Measurements from ENCODE around the gene KLK14. TPM values are rescaled to one million over a fixed set of nuclear protein-coding genes. Genes with fewer than 3 reads are reported as not detected.

The KLK14 gene
- total and polyA plus RNA-seq, 2 experiments from 2014 or later, result not detected

GRCh38 chr19:51121257-51121656 is 38.6 kb upstream of the KLK14 start:
- TF ChIP-seq EZH2phosphoT487 (IDR thresholded peaks at IDR 0.05; ENCODE audit: insufficient read depth, low read depth) (no peak), EZH2 (IDR thresholded peaks at IDR 0.05; ENCODE audit: insufficient read depth, poor library complexity, severe bottlenecking) (no peak)
- no peak overlapping the region for H3K9ac ChIP-seq
- peaks cover 9% of the 10 kb centered on the region; the same call in 1 of the 2 replicates for H3K27me3 ChIP-seq (replicated peaks; ENCODE audit: insufficient read depth)

GRCh38 chr19:51120160-51120559 is 37.5 kb upstream of the KLK14 start:
- Histone ChIP-seq H3K9me2 (ENCODE audit: insufficient read depth) (no peaks in the 10 kb centered on the region), H3K9ac (no peak overlapping the region), H3K4me1 (ENCODE audit: insufficient read depth) (no peaks in the 10 kb centered on the region), H3F3A (ENCODE audit: insufficient read depth) (no peaks in the 10 kb centered on the region), H3K4me2 (ENCODE audit: unreplicated experiment) (no peak overlapping the region), H4K20me1 (ENCODE audit: insufficient read depth) (no peaks in the 10 kb centered on the region), H3K4me3 (no peak overlapping the region), H3K27ac (no peak overlapping the region), H3K27me3 (replicated peaks; ENCODE audit: insufficient read depth) (peaks cover 9% of the 10 kb centered on the region), H3K36me3 (ENCODE audit: low read depth) (no peaks in the 10 kb centered on the region), H3K9me3 (ENCODE audit: low read depth) (no peaks in the 10 kb centered on the region), H2AFZ (no peak overlapping the region), H3K79me2 (ENCODE audit: insufficient read depth) (no peaks in the 10 kb centered on the region)
- WGBS, 2 experiments (ENCODE audit: low coverage in 1 of 2, low lambda C conversion rate in 2 of 2, missing lambda C conversion rate in 2 of 2), result 72 to 86% methylated on average over 6 of the region's 6 CpGs
- in situ Hi-C loops (cut with MboI), result no loop called here
- no peak for DNase-seq
- TF ChIP-seq EZH2phosphoT487 (IDR thresholded peaks at IDR 0.05; ENCODE audit: insufficient read depth, low read depth) (no peak), EZH2 (IDR thresholded peaks at IDR 0.05; ENCODE audit: insufficient read depth, poor library complexity, severe bottlenecking) (no peak)

More at GRCh38 chr19:51121257-51121656, 38.6 kb upstream of the KLK14 start:
- H3K4me2 ChIP-seq (ENCODE audit: unreplicated experiment), result no peak overlapping the region
- no peaks in the 10 kb centered on the region for H3K36me3 ChIP-seq (ENCODE audit: low read depth)
- WGBS, 2 experiments (ENCODE audit: low coverage in 1 of 2, low lambda C conversion rate in 2 of 2, missing lambda C conversion rate in 2 of 2), result 66 to 81% methylated on average over 8 of the region's 8 CpGs
- H3K4me1 ChIP-seq (ENCODE audit: insufficient read depth), result no peaks in the 10 kb centered on the region
- H3F3A ChIP-seq (ENCODE audit: insufficient read depth), result no peaks in the 10 kb centered on the region
- no peaks in the 10 kb centered on the region for H3K9me3 ChIP-seq (ENCODE audit: low read depth)
- no peaks in the 10 kb centered on the region for H3K9me2 ChIP-seq (ENCODE audit: insufficient read depth)
- H3K27ac ChIP-seq, result no peak overlapping the region
- H4K20me1 ChIP-seq (ENCODE audit: insufficient read depth), result no peaks in the 10 kb centered on the region
- no peaks in the 10 kb centered on the region for H3K79me2 ChIP-seq (ENCODE audit: insufficient read depth)
- no peak overlapping the region for H2AFZ ChIP-seq
- H3K4me3 ChIP-seq, result no peak overlapping the region
- no peak for DNase-seq
- in situ Hi-C loops (cut with MboI), result no loop called here

GRCh38 chr19:51119611-51120010 is 36.9 kb upstream of the KLK14 start:
- no peak overlapping the region for H3K27ac ChIP-seq
- H4K20me1 ChIP-seq (ENCODE audit: insufficient read depth), result no peaks in the 10 kb centered on the region
- no peak overlapping the region for H3K4me3 ChIP-seq
- no peaks in the 10 kb centered on the region for H3K9me2 ChIP-seq (ENCODE audit: insufficient read depth)
- no peak for DNase-seq
- no peak overlapping the region for H2AFZ ChIP-seq
- peaks cover 9% of the 10 kb centered on the region for H3K27me3 ChIP-seq (replicated peaks; ENCODE audit: insufficient read depth)
- in situ Hi-C loops (cut with MboI), result no loop called here
- H3K4me1 ChIP-seq (ENCODE audit: insufficient read depth), result no peaks in the 10 kb centered on the region
- H3K4me2 ChIP-seq (ENCODE audit: unreplicated experiment), result no peak overlapping the region
- H3K79me2 ChIP-seq (ENCODE audit: insufficient read depth), result no peaks in the 10 kb centered on the region
- WGBS, 2 experiments (ENCODE audit: low coverage in 1 of 2, low lambda C conversion rate in 2 of 2, missing lambda C conversion rate in 2 of 2), result 47 to 57% methylated on average over 6 of the region's 6 CpGs
- H3K9me3 ChIP-seq (ENCODE audit: low read depth), result no peaks in the 10 kb centered on the region
- H3K36me3 ChIP-seq (ENCODE audit: low read depth), result no peaks in the 10 kb centered on the region
- no peaks in the 10 kb centered on the region for H3F3A ChIP-seq (ENCODE audit: insufficient read depth)
- no peak overlapping the region for H3K9ac ChIP-seq
- TF ChIP-seq EZH2phosphoT487 (IDR thresholded peaks at IDR 0.05; ENCODE audit: insufficient read depth, low read depth), result no peak
- TF ChIP-seq EZH2 (IDR thresholded peaks at IDR 0.05; ENCODE audit: insufficient read depth, poor library complexity, severe bottlenecking), result no peak

- Histone ChIP-seq H3K27me3 (replicated peaks; ENCODE audit: insufficient read depth) (peaks cover 9% of the 10 kb centered on the region), H4K20me1 (ENCODE audit: insufficient read depth) (no peaks in the 10 kb centered on the region), H3K4me1 (ENCODE audit: insufficient read depth) (no peaks in the 10 kb centered on the region), H3K27ac (no peak overlapping the region), H3F3A (ENCODE audit: insufficient read depth) (no peaks in the 10 kb centered on the region), H3K79me2 (ENCODE audit: insufficient read depth) (no peaks in the 10 kb centered on the region), H3K9me2 (ENCODE audit: insufficient read depth) (no peaks in the 10 kb centered on the region), H3K4me2 (ENCODE audit: unreplicated experiment) (no peak overlapping the region), H3K36me3 (ENCODE audit: low read depth) (no peaks in the 10 kb centered on the region), H3K4me3 (no peak overlapping the region), H2AFZ (no peak overlapping the region), H3K9ac (no peak overlapping the region), H3K9me3 (ENCODE audit: low read depth) (no peaks in the 10 kb centered on the region)
- WGBS, 2 experiments (ENCODE audit: low coverage in 1 of 2, low lambda C conversion rate in 2 of 2, missing lambda C conversion rate in 2 of 2), result 42% methylated on average over 4 of the region's 4 CpGs
- TF ChIP-seq EZH2phosphoT487 (IDR thresholded peaks at IDR 0.05; ENCODE audit: insufficient read depth, low read depth) (no peak), EZH2 (IDR thresholded peaks at IDR 0.05; ENCODE audit: insufficient read depth, poor library complexity, severe bottlenecking) (no peak)
- DNase-seq, result peak; percentile 32
- in situ Hi-C loops (cut with MboI), result no loop called here
These were observed 36.4 kb upstream of the KLK14 start for GRCh38 chr19:51119101-51119500.
